Ureter (tissue), 1 donor: ENCODE data around the gene TASP1. TPM values are rescaled to one million over a fixed set of nuclear protein-coding genes. Genes with fewer than 3 reads are reported as not detected.
"Not testable (repeated sequence)": the region's sequence is repeated elsewhere in the genome, so short reads cannot be mapped to it uniquely, and the experiment has no call there.

Source experiments
- DNase-seq: peaks from one replicate; pipeline ENCODE4 v3.0.0-alpha.2; 2020; ENCODE audit warnings: low spot score
- total RNA-seq: library from RNA; stranded (reverse); gene quantifications from one replicate; pipeline ENCODE4 v1.2.4, GENCODE V29; 2023
- donor health status: DM: yes; HTN: yes; CAD: no.

The TASP1 gene
- total RNA-seq, 1 donor from 2014 or later, result 24.0 TPM

DNA sequence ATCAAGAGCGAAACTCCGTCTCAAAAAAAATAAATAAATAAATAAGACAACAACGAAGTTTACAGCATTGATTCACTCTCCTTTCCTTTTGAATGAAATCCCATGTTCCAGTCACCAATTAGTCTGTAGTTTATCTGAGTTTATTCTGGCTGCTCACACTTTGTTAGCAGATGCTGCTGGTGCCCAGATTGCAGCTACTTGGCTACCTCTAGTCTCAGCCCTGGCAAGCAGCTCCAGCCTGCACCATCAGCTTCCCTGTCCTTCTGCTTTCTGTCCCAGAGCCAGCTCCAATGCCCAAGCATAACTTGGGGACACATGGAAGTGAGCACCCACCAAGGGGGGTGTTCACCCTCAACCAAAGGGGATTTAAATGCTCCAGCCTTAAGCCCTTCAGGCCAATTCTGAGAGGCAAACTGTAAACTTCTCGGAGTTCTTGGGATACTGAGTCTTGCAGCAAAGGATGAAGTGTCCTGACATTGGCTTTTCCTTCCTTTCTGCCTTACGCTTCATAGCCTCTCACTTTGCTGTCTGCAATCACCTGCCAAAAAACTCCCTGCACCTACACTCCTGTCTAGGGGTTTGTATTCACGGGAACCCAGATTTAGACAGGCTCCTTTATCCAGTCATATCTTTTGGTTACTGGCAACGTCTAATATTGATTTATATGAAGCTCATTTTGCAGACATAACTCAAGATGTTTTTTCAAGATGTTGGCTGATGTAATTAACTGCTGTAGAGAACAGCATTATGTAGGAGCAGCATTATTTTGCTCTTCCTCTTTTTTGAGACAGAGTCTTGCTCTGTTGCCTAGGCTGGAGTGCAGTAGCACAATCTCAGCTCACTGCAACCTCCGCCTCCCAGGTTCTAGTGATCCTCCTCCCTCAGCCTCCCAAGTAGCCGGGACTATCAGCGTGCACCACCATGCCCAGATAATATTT, 9.8 kb upstream of the TASP1 start:
- no peak for DNase-seq

GRCh38 chr20:13644010-13644409, 5.3 kb upstream of the TASP1 start:
- DNase-seq, result no peak

- DNase-seq, result no peak
Measured at GRCh38 chr20:13639150-13639497, 392 bp upstream of the TASP1 start.

GRCh38 chr20:13638162-13638495, 603 bp downstream of the TASP1 start:
- no peak for DNase-seq

DNA sequence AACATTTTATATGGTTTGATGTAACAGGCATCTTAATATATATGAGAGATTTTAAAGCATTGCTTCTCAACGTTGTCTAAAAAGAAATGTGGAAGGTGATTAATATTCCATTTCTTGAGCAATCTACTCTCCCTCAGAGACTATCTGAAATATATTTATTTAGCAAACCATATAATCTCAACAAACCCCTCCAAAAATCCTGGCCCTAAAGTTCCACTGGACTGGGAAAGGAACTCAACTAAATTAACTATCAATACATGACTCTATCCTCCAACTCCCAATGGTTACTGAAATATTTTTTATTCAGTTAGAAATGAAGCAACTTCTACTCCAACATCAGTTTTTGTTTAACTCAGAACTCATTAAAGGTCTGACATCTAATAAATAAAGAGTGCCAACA, 6.3 kb downstream of the TASP1 start:
- no peak for DNase-seq

DNA sequence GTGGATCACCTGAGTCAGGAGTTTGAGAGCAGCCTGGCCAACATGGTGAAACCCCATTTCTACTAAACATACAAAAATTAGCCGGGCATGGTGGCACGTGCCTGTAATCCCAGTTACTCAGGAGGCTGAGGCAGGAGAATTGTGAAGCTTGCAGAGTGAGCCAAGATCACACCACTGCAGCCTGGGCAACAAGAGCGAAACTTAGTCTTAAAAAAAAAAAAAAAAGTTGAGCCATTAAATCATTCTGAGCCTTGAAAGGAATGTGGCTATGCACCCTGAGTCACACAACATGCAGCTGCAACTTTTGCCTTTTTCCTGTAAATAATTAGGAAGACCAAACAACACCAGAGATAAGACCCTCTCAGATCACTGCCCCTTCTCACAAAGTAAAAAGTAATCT, 11.2 kb downstream of the TASP1 start:
- DNase-seq, result not testable (repeated sequence)

GRCh38 chr20:13626724-13627123, 12.0 kb downstream of the TASP1 start:
- no peak for DNase-seq

- DNase-seq, result no peak
Measured at GRCh38 chr20:13625304-13625979, 13.3 kb downstream of the TASP1 start.

GRCh38 chr20:13619415-13619814, 19.3 kb downstream of the TASP1 start:
- DNase-seq, result not testable (repeated sequence)

DNA sequence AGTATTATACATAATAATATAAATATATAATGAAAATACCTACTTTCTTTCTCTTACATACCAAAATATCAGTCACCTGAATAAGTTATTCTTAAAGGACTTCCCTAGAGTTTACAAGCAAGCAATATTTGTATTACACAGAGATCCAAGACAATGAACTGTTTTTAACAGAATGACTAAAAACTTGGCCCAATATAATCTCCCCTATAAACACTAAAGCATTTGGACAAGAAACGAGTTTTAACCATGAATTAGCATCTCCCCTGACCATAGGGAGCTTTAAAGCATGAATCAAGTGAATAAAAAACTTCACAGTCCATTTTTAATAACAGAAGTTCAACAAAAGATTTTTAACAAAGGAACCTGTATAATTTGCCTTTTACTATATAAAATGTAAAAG, 20.3 kb downstream of the TASP1 start:
- DNase-seq, result not testable (repeated sequence)

DNA sequence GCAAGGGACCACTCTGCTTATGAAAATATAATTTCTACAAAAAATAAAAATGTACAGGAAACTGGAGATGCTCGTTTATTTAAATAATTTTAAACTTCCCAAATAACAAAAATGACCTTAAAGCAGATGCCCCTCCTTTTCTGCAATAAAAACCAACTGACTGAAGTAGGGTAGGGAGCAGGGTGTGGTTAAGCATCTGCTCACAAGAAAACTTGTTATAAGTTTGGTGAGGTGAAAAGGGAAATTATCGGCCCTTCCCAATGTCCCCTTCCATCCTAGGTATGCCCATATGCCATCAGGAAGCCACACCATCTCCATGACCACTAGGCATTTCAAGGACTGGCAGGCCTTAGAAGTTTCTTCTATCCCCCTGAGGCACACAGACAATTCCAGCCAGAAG, 21.1 kb downstream of the TASP1 start:
- not testable (repeated sequence) for DNase-seq

- DNase-seq, result not testable (repeated sequence)
Measured at GRCh38 chr20:13616713-13617112, 22.0 kb downstream of the TASP1 start.

DNA sequence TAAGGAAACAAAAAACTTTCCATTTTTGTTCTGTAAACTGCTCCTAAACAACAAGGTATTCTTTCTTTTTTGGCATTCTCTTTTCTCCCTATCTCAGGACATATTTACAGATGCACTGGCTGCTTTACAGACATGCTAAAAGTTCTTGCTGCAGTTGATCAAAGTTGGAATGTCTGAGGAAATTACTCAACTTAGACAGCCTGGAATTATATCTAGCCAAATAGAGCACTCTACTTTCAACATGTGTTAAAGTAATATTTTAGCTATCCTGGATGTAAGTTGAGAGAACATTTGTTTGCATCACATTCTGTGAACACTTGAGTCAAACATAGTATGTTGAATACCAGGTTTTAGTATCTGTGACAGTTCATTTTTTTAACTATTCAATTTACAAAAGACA, 24.8 kb downstream of the TASP1 start:
- no peak for DNase-seq

- DNase-seq, result no peak
Measured at GRCh38 chr20:13611611-13612125, 27.1 kb downstream of the TASP1 start.

GRCh38 chr20:13610184-13610583, 28.5 kb downstream of the TASP1 start:
- DNase-seq, result no peak

DNA sequence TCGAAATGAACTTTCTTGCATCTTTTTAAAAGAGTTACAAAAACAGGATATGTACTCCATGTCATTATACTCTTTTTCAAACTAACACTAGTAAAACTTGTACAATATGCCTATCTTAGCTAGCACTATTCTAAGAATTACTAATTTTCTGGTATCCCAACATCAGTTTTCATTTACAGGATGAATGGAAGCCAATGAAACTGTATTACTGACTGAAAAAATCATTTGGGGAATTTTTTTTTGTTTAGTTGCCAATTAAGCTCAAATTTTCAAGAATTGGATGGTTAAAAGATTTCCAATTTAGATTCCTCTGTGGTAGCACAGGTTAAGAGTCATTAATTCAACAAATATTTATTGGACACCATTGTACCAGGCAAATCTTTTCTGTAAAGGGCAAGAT, 30.7 kb downstream of the TASP1 start:
- DNase-seq, result no peak

GRCh38 chr20:13593423-13593822, 45.3 kb downstream of the TASP1 start:
- DNase-seq, result not testable (repeated sequence)

GRCh38 chr20:13588049-13588448, 50.7 kb downstream of the TASP1 start:
- no peak for DNase-seq

GRCh38 chr20:13587370-13587769, 51.4 kb downstream of the TASP1 start:
- no peak for DNase-seq

- no peak for DNase-seq
Measured at GRCh38 chr20:13586133-13586532, 52.6 kb downstream of the TASP1 start.

DNA sequence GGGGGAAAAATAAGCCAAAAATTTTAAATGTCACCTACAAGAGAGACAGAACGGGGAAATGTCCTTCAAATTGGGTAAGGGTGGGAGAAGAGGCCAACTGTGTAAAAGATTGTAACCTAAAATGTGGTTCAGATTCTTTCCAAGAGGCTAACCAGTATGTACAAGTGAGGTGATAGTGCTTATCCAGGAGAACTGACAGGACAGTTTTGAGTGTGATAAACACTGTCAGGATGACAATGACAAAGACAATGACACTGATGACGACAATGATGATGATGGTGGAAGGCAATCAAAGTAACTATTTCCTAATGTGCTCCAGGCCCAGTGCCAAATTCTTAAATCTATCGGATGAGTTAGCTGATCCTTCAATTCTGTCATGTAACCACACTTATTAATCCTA, 57.3 kb downstream of the TASP1 start:
- DNase-seq, result no peak

GRCh38 chr20:13580707-13581106, 58.0 kb downstream of the TASP1 start:
- DNase-seq, result no peak

- DNase-seq, result no peak
Measured at GRCh38 chr20:13574071-13574470, 64.7 kb downstream of the TASP1 start.
